ENCODE data around the gene MCRIP2. TPM values are rescaled to one million over a fixed set of nuclear protein-coding genes. Genes with fewer than 3 reads are reported as not detected.

Gene MCRIP2
- total RNA-seq, 1 experiment from 2014 or later, result 69.6 TPM

DNA sequence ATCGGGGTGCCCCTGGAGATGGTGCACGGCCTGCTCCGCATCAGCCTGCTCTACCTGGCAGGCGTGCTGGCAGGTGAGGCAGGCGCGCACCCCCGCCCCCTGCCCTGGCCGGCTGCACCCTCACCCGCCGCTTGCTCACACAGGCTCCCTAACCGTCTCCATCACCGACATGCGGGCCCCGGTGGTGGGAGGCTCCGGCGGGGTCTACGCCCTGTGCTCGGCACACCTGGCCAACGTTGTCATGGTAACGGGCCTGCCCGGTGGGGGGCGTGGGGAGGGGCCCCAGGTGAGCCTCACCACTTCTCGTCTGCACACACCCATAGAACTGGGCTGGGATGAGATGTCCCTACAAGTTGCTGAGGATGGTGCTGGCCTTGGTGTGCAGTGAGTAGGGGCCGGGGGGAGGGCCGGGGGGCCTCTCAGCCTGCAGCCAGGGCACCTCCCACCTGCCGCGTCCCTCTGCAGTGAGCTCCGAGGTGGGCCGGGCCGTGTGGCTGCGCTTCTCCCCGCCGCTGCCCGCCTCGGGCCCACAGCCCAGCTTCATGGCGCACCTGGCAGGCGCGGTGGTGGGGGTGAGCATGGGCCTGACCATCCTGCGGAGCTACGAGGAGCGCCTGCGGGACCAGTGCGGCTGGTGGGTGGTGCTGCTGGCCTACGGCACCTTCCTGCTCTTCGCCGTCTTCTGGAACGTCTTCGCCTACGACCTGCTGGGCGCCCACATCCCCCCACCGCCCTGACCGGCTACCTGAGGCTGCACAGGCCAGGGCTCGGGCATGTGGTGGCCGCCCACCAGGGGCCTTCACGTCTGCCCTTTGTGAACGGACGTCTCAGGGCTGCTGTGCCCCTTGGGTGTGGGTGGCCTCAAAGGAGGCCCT is 35.9 kb downstream of the MCRIP2 start:
- Histone ChIP-seq H3K9me2 (ENCODE audit: insufficient read depth) (no peaks in the 10 kb centered on the region), H3K4me3 (no peak overlapping the region), H3K36me3 (ENCODE audit: low read depth) (no peaks in the 10 kb centered on the region; the same call in 1 of the 2 replicates), H3K27ac (no peak overlapping the region), H3K79me2 (ENCODE audit: low read depth) (peaks cover 20% of the 10 kb centered on the region), H3K4me2 (no peak overlapping the region), H2AFZ (no peak overlapping the region), H4K20me1 (ENCODE audit: insufficient read depth) (peaks cover 19% of the 10 kb centered on the region), H3K27me3 (ENCODE audit: insufficient read depth, low read depth) (no peaks in the 10 kb centered on the region), H3K4me1 (replicated peaks; ENCODE audit: insufficient read depth) (peaks cover 17% of the 10 kb centered on the region), H3F3A (ENCODE audit: insufficient read depth, low read depth) (peaks cover 27% of the 10 kb centered on the region; the same call in 1 of the 2 replicates), H3K9me3 (ENCODE audit: insufficient read depth, low read depth) (no peaks in the 10 kb centered on the region)
- POLR2A ChIA-PET (ENCODE audit: unreplicated experiment), result interaction anchor here (0.7 kb wide), 1 partner anchor 17 kb away, joined by 4 read pairs; no protein-coding TSS in a partner anchor
- no peak for DNase-seq
- intact Hi-C loops (cut with micrococcal nuclease; ENCODE audit: unreplicated experiment), result loop anchor here (1.0 kb wide), 1 partner anchor 8 kb away; no protein-coding TSS in a partner anchor
- TF ChIP-seq, protein P1, sequence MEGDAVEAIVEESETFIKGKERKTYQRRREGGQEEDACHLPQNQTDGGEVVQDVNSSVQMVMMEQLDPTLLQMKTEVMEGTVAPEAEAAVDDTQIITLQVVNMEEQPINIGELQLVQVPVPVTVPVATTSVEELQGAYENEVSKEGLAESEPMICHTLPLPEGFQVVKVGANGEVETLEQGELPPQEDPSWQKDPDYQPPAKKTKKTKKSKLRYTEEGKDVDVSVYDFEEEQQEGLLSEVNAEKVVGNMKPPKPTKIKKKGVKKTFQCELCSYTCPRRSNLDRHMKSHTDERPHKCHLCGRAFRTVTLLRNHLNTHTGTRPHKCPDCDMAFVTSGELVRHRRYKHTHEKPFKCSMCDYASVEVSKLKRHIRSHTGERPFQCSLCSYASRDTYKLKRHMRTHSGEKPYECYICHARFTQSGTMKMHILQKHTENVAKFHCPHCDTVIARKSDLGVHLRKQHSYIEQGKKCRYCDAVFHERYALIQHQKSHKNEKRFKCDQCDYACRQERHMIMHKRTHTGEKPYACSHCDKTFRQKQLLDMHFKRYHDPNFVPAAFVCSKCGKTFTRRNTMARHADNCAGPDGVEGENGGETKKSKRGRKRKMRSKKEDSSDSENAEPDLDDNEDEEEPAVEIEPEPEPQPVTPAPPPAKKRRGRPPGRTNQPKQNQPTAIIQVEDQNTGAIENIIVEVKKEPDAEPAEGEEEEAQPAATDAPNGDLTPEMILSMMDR (conservative IDR thresholded peaks at IDR 0.05), result no peak
- no peak for TF ChIP-seq EZH2 (IDR thresholded peaks at IDR 0.05; ENCODE audit: low read depth)
- CTCF ChIA-PET, result interaction anchor here (0.6 kb wide), 1 partner anchor 28 kb away, joined by 7 read pairs; no protein-coding TSS in a partner anchor
- BruUV-seq (replicated peaks), result no TSS peak

DNA sequence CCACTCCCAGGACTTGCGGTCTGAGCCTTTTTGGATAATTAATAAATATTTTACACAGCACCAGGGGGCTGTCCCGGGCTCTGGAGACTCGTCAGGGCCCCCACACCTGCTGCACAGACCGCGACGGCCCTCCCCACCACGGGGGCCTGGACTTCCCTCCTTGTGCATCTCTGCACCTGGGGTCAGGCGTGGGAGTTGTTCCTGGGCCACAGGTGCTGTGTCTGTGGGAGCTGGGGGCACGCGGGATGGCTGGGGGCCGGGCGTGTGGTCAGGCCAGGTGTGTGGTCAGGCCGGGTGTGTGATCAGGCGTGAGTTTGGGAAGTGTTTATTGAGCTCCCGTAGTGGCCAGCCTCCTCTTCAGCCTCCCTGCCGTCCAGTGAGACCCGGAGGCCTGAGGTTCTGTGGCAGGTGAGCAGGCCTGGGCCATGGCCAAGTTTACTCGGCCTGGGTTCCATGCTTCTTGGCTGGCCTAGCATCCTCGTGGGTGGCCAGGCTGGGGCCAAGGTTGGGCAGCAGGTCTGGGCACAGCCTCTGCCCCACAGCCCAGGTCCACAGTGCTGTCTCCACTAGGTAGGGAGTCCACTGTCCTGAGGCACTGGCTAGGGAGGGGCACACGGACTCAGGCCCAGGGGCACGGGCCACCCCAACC is 36.7 kb downstream of the MCRIP2 start:
- peaks cover 35% of the 10 kb centered on the region; the same call in 1 of the 2 replicates for H3F3A ChIP-seq (ENCODE audit: insufficient read depth, low read depth)
- H3K4me3 ChIP-seq, result no peak overlapping the region
- H2AFZ ChIP-seq, result no peak overlapping the region
- CTCF ChIA-PET, result no interaction called here
- peaks cover 27% of the 10 kb centered on the region for H4K20me1 ChIP-seq (ENCODE audit: insufficient read depth)
- DNase-seq, result no peak
- no peak for TF ChIP-seq EZH2 (IDR thresholded peaks at IDR 0.05; ENCODE audit: low read depth)
- TF ChIP-seq, protein P1 (conservative IDR thresholded peaks at IDR 0.05), result no peak
- no peaks in the 10 kb centered on the region for H3K27me3 ChIP-seq (ENCODE audit: insufficient read depth, low read depth)
- no peak overlapping the region for H3K4me2 ChIP-seq
- POLR2A ChIA-PET (ENCODE audit: unreplicated experiment), result interaction anchor here (0.7 kb wide), 1 partner anchor 18 kb away, joined by 4 read pairs; no protein-coding TSS in a partner anchor
- no peaks in the 10 kb centered on the region; the same call in 1 of the 2 replicates for H3K36me3 ChIP-seq (ENCODE audit: low read depth)
- H3K79me2 ChIP-seq (ENCODE audit: low read depth), result peaks cover 28% of the 10 kb centered on the region
- no TSS peak for BruUV-seq (replicated peaks)
- H3K9me2 ChIP-seq (ENCODE audit: insufficient read depth), result no peaks in the 10 kb centered on the region
- H3K27ac ChIP-seq, result no peak overlapping the region
- H3K9me3 ChIP-seq (ENCODE audit: insufficient read depth, low read depth), result no peaks in the 10 kb centered on the region
- intact Hi-C loops (cut with micrococcal nuclease; ENCODE audit: unreplicated experiment), result no loop called here
- H3K4me1 ChIP-seq (replicated peaks; ENCODE audit: insufficient read depth), result peaks cover 25% of the 10 kb centered on the region
